Measurements from ENCODE around the gene ATP1B2. TPM values are rescaled to one million over a fixed set of nuclear protein-coding genes. Genes with fewer than 3 reads are reported as not detected.
A peak's percentile ranks its signal among the peaks of the same experiment; 100 is the strongest.

The ATP1B2 gene
- total RNA-seq, 4 donors from 2014 or later: 0.10 to 0.81 (median 0.21) TPM

GRCh38 chr17:7626956-7627249, 23.8 kb upstream of the ATP1B2 start:
- peak overlapping the region; percentile 74 to 90 (median 80) for H3K4me3 ChIP-seq
- in situ Hi-C loops (cut with MboI; ENCODE audit: low sequenced_read_pairs in 4 of 4): loop anchor here in 3 of 4 donors (5.0 kb wide), 2 partner anchors 55 to 60 kb away; partner anchors contain the start of genes TP53 (in 2 of the 3) and WRAP53 (in 2 of the 3)
- ATAC-seq (no peak), DNase-seq (no peak)
- H3K9me3 ChIP-seq: no peaks in the 10 kb centered on the region
- no peak for TF ChIP-seq CTCF (IDR thresholded peaks at IDR 0.05 in 4 of 5, conservative IDR thresholded peaks at IDR 0.05 in 1 of 5)
- no peak for TF ChIP-seq POLR2A (IDR thresholded peaks at IDR 0.05)
- H3K36me3 ChIP-seq: peaks cover 0 to 9% of the 10 kb centered on the region in 2 donors
- intact Hi-C loops (cut with DNase I; ENCODE audit: low total_unique reads): loop anchor here (1.0 to 5.0 kb wide), 3 partner anchors 12 to 205 kb away; partner anchors contain the start of genes KDM6B and WRAP53
- peak overlapping the region; percentile 93 to 99 (median 96) for H3K27ac ChIP-seq
- no peaks in the 10 kb centered on the region for H3K27me3 ChIP-seq
- H3K4me1 ChIP-seq: peaks cover 8% of the 10 kb centered on the region in 2 donors

- ATAC-seq (peak; percentile 97 to 98), DNase-seq (peak; percentile 96 to 98)
- Histone ChIP-seq H3K27ac (peak within 1 kb of the TSS; percentile 93 to 99 (median 96)), H3K9me3 (no peaks in the 10 kb centered on the region), H3K4me3 (peak within 1 kb of the TSS; percentile 74 to 90 (median 80)), H3K4me1 (peaks cover 8 to 10% of the 10 kb centered on the region in 2 donors), H3K27me3 (no peaks in the 10 kb centered on the region), H3K36me3 (peaks cover 0 to 9% of the 10 kb centered on the region in 2 donors)
- intact Hi-C loops (cut with DNase I; ENCODE audit: low total_unique reads) (loop anchor here (1.0 to 5.0 kb wide), 3 partner anchors 12 to 205 kb away; partner anchors contain the start of genes KDM6B and WRAP53), in situ Hi-C loops (cut with MboI; ENCODE audit: low sequenced_read_pairs in 4 of 4) (loop anchor here in 3 of 4 donors (5.0 kb wide), 2 partner anchors 55 to 60 kb away; partner anchors contain the start of genes TP53 (in 2 of the 3) and WRAP53 (in 2 of the 3))
- TF ChIP-seq CTCF (IDR thresholded peaks at IDR 0.05 in 4 of 5, conservative IDR thresholded peaks at IDR 0.05 in 1 of 5): no peak
- peak; percentile 79 to 91 for TF ChIP-seq POLR2A (IDR thresholded peaks at IDR 0.05)
Observed at GRCh38 chr17:7627250-7628121, 23.2 kb upstream of the ATP1B2 start, which contains the start of gene SAT2. Gene SAT2, minus strand, starts transcription at chr17:7627821. Its CDS starts 186 bp downstream, at chr17:7627635.

GRCh38 chr17:7629939-7630571, 20.7 kb upstream of the ATP1B2 start, which contains the start of gene SHBG:
Gene SHBG, plus strand, starts transcription at chr17:7630135. Its CDS starts 38 bp downstream, at chr17:7630173.
- Histone ChIP-seq H3K9me3 (no peaks in the 10 kb centered on the region), H3K4me3 (no peak within 1 kb of the TSS), H3K27me3 (no peaks in the 10 kb centered on the region), H3K36me3 (peaks cover 0 to 9% of the 10 kb centered on the region in 2 donors), H3K27ac (no peak within 1 kb of the TSS), H3K4me1 (peaks cover 8 to 10% of the 10 kb centered on the region in 2 donors)
- DNase-seq: no peak
- in situ Hi-C loops (cut with MboI; ENCODE audit: low sequenced_read_pairs in 4 of 4) (loop anchor here in 3 of 4 donors (5.0 kb wide), 2 partner anchors 52 to 57 kb away; partner anchors contain the start of genes TP53 (in 2 of the 3) and WRAP53 (in 2 of the 3)), intact Hi-C loops (cut with DNase I; ENCODE audit: low total_unique reads) (loop anchor here (5.0 kb wide), 1 partner anchor 202 kb away; the partner anchor contains the start of gene KDM6B)
- TF ChIP-seq POLR2A (IDR thresholded peaks at IDR 0.05): no peak
- TF ChIP-seq CTCF (IDR thresholded peaks at IDR 0.05 in 4 of 5, conservative IDR thresholded peaks at IDR 0.05 in 1 of 5): no peak
- ATAC-seq: no peak

GRCh38 chr17:7631398-7632380, 19.0 kb upstream of the ATP1B2 start:
- no peak for DNase-seq
- H3K4me3 ChIP-seq: no peak overlapping the region
- in situ Hi-C loops (cut with MboI; ENCODE audit: low sequenced_read_pairs in 4 of 4): no loop called here
- H3K27me3 ChIP-seq: no peaks in the 10 kb centered on the region
- no peak for ATAC-seq
- H3K27ac ChIP-seq: no peak overlapping the region
- no peaks in the 10 kb centered on the region for H3K36me3 ChIP-seq
- peaks cover 4 to 5% of the 10 kb centered on the region in 2 donors for H3K4me1 ChIP-seq
- intact Hi-C loops (cut with DNase I; ENCODE audit: low total_unique reads): loop anchor here (1.0 kb wide), 1 partner anchor 57 kb away; the partner anchor contains the start of gene WRAP53
- H3K9me3 ChIP-seq: no peaks in the 10 kb centered on the region
- TF ChIP-seq CTCF (IDR thresholded peaks at IDR 0.05 in 4 of 5, conservative IDR thresholded peaks at IDR 0.05 in 1 of 5) (no peak), POLR2A (IDR thresholded peaks at IDR 0.05) (no peak)

All from gastrocnemius medialis (tissue), 4 donors.